Subcutaneous adipose tissue (tissue), 4 donors: Measurements from ENCODE around the gene ACSBG1. TPM values are rescaled to one million over a fixed set of nuclear protein-coding genes. Genes with fewer than 3 reads are reported as not detected.

ENCODE experiments used
- CTCF ChIP-seq: fragments of 450-650 bp; IDR thresholded peaks from one replicate; pipeline ENCODE4 v1.5.1; 2016; ENCODE audit warnings: low read depth, mild to moderate bottlenecking, control low read depth, antibody characterized with exemption, moderate library complexity
- total RNA-seq, 4 donors: library from RNA; depleted of rRNA; stranded (reverse); fragments of >200 nt; gene quantifications; one replicate each; pipeline ENCODE4 v1.1.0, GENCODE V29; 2016

The ACSBG1 gene
- total RNA-seq, 4 donors from 2014 or later: not detected

- TF ChIP-seq CTCF: no peak
These were observed 77.7 kb downstream of the ACSBG1 start for GRCh38 chr15:78156653-78157052.

GRCh38 chr15:78155355-78155939 lies 78.9 kb downstream of the ACSBG1 start:
- TF ChIP-seq CTCF: no peak

GRCh38 chr15:78154955-78155354 lies 79.4 kb downstream of the ACSBG1 start:
- no peak for TF ChIP-seq CTCF

GRCh38 chr15:78149805-78150751 lies 84.3 kb downstream of the ACSBG1 start:
- no peak for TF ChIP-seq CTCF

GRCh38 chr15:78149068-78149804 lies 85.1 kb downstream of the ACSBG1 start, which contains the start of gene IDH3A:
TSS of gene IDH3A (plus strand) at chr15:78149362. CDS start at chr15:78149404, 42 bp downstream.
- TF ChIP-seq CTCF: no peak

- no peak for TF ChIP-seq CTCF
These were observed 85.8 kb downstream of the ACSBG1 start for GRCh38 chr15:78148392-78149067.
